Keratinocyte (primary cell): ENCODE data around the gene GFOD2. TPM values are rescaled to one million over a fixed set of nuclear protein-coding genes. Genes with fewer than 3 reads are reported as not detected.

Experiments used
- DNase-seq: peaks from one replicate; pipeline ENCODE4 v3.0.0-alpha.2; 2011; ENCODE audit warnings: low read depth, missing footprints, low spot score
- FAIRE-seq: peaks from 2 replicates; lab custom pipeline; 2011; peaks lifted over from hg19 to GRCh38; lab: Jason Lieb, UNC
- H2AFZ ChIP-seq: 2 replicates; pipeline ENCODE4 v1.6.0; 2012; ENCODE audit warnings: low read length, control low read depth, inconsistent platforms; ENCODE audit not compliant: control insufficient read depth
- H3K27ac ChIP-seq: 2 replicates; pipeline ENCODE4 v1.5.1; 2011; ENCODE audit warnings: low read length; ENCODE audit not compliant: control insufficient read depth, insufficient read depth
- H3K27me3 ChIP-seq: 3 replicates; pipeline ENCODE4 v1.6.0; 2011; ENCODE audit warnings: low read length; ENCODE audit not compliant: control insufficient read depth, insufficient read depth; ENCODE audit errors: extremely low read depth
- H3K36me3 ChIP-seq, 2 experiments: 2 replicates in 1 of 2; 3 replicates in 1 of 2; pipeline ENCODE4 v1.5.1; 2011; ENCODE audit warnings: low read length in 2 of 2, mild to moderate bottlenecking in 1 of 2; ENCODE audit not compliant: control insufficient read depth in 2 of 2, insufficient read depth in 2 of 2; ENCODE audit errors: extremely low read depth in 1 of 2
- H3K4me1 ChIP-seq: 3 replicates; pipeline ENCODE4 v1.5.1; 2011; ENCODE audit warnings: low read length; ENCODE audit not compliant: control insufficient read depth, insufficient read depth; ENCODE audit errors: extremely low read depth
- H3K4me2 ChIP-seq: 3 replicates; pipeline ENCODE4 v1.6.0; 2011; ENCODE audit warnings: low read depth, low read length; ENCODE audit not compliant: control insufficient read depth, insufficient read depth; ENCODE audit errors: extremely low read depth
- H3K4me3 ChIP-seq, 3 experiments: fragments of 200-600 bp in 1 of 3; sonication (generic) in 1 of 3; 2 replicates in 2 of 3; 3 replicates in 1 of 3; pipeline ENCODE4 v1.5.1; 2011 to 2016; ENCODE audit warnings: low read length in 3 of 3, mild to moderate bottlenecking in 3 of 3, control low read depth in 2 of 3, inconsistent platforms in 1 of 3, low read depth in 1 of 3, mixed read lengths in 1 of 3, mixed run types in 1 of 3, moderate library complexity in 1 of 3; ENCODE audit not compliant: control insufficient read depth in 2 of 3, insufficient read depth in 2 of 3; ENCODE audit errors: extremely low read depth in 1 of 3
- H3K79me2 ChIP-seq: 2 replicates; pipeline ENCODE4 v1.6.0; 2012; ENCODE audit warnings: low read length; ENCODE audit not compliant: control insufficient read depth, insufficient read depth
- H3K9ac ChIP-seq: 3 replicates; pipeline ENCODE4 v1.6.0; 2011; ENCODE audit warnings: low read length; ENCODE audit not compliant: control insufficient read depth, insufficient read depth; ENCODE audit errors: extremely low read depth
- H3K9me1 ChIP-seq: 3 replicates; pipeline ENCODE4 v1.6.0; 2011; ENCODE audit warnings: low read length; ENCODE audit not compliant: control insufficient read depth, insufficient read depth; ENCODE audit errors: extremely low read depth
- H3K9me3 ChIP-seq: 2 replicates; pipeline ENCODE4 v1.5.1; 2012; ENCODE audit warnings: low read depth, low read length; ENCODE audit not compliant: control insufficient read depth
- H4K20me1 ChIP-seq: 3 replicates; pipeline ENCODE4 v1.6.0; 2011; ENCODE audit warnings: low read length; ENCODE audit not compliant: control insufficient read depth, insufficient read depth; ENCODE audit errors: extremely low read depth
- CTCF ChIP-seq, 3 experiments: IDR thresholded peaks in 1 of 3; conservative IDR thresholded peaks in 1 of 3; optimal IDR thresholded peaks in 1 of 3; 2 replicates in 2 of 3; 3 replicates in 1 of 3; pipeline versions ENCODE3 to v1.5.1; 2011; ENCODE audit warnings: low read length in 3 of 3, mild to moderate bottlenecking in 3 of 3, moderate library complexity in 2 of 3, control low read depth in 1 of 3, inconsistent platforms in 1 of 3; ENCODE audit not compliant: insufficient read depth in 2 of 3; ENCODE audit errors: extremely low read depth in 1 of 3
- EZH2 ChIP-seq: IDR thresholded peaks from one replicate; pipeline ENCODE4 v1.6.1; 2012; ENCODE audit warnings: inconsistent platforms, mild to moderate bottlenecking, low read length, moderate library complexity
- dilution Hi-C: fragments of 300-500 bp; cut with MboI; formaldehyde crosslinking; loops from one replicate; pipeline ENCODE4 v1.7.0; 2020; ENCODE audit warnings: low sequenced_read_pairs; ENCODE audit not compliant: extremely low pct_ligation_motif_present
- polyA plus RNA-seq, 5 experiments: library from polyadenylated mRNA; depleted of rRNA in 3 of 5; stranded (reverse) in 3 of 5; stranded (forward) in 1 of 5; unstranded in 1 of 5; fragments of >200 nt; gene quantifications; 1 replicate in 1 of 5; 2 replicates in 3 of 5; 3 replicates in 1 of 5; pipeline versions ENCODE4 v1.2.1 to v1.2.3, GENCODE V29; 2011 to 2012; ENCODE audit warnings: missing spikeins in 2 of 5, low read depth in 1 of 5, low replicate concordance in 1 of 5

Gene GFOD2
- polyA plus RNA-seq, 1 donor (not counting 4 experiments of a cell fraction or from before 2014, with no cell fraction given): 13.2 TPM

DNA sequence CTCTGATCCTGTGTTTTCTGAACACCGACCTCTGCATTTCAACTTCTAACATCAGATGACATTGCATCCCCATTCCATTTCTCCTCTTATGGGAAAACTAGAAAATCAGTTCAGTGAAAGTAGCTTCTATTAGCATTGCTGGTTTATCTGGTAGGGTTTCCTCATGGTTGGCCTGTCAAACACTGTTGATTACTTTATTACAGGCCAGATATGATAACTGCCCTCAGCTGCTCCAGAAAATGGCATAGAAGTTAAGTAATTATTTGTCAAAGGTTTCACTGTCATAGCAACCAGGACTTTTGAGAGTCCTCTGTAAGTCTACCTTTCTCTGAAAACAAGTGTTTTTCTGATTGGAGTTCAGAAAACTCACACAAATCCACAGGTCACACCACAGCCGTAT is 3.0 kb downstream of the GFOD2 start:
- dilution Hi-C loops: no loop called here
- H3K79me2 ChIP-seq: peaks cover 65% of the 10 kb centered on the region
- TF ChIP-seq CTCF (optimal IDR thresholded peaks at IDR 0.05 in 1 of 3, IDR thresholded peaks at IDR 0.05 in 1 of 3, conservative IDR thresholded peaks at IDR 0.05 in 1 of 3; ENCODE audit: extremely low read depth in 1 of 3, insufficient read depth in 2 of 3, low read length in 3 of 3) (no peak), EZH2 (no peak)

GRCh38 chr16:67714522-67714921 is 4.6 kb downstream of the GFOD2 start:
- Histone ChIP-seq H3K9me1 (no peaks in the 10 kb centered on the region), H3K4me2 (no peak overlapping the region), H3K27ac (no peak overlapping the region), H3K9ac (no peak overlapping the region), H3K4me3 (no peak overlapping the region), H3K36me3 (peaks cover 0 to 3% of the 10 kb centered on the region in 2 experiments), H2AFZ (no peak overlapping the region), H4K20me1 (no peaks in the 10 kb centered on the region), H3K4me1 (peaks cover 9% of the 10 kb centered on the region), H3K79me2 (peaks cover 76% of the 10 kb centered on the region), H3K27me3 (no peaks in the 10 kb centered on the region), H3K9me3 (no peaks in the 10 kb centered on the region)
- TF ChIP-seq CTCF (optimal IDR thresholded peaks at IDR 0.05 in 1 of 3, IDR thresholded peaks at IDR 0.05 in 1 of 3, conservative IDR thresholded peaks at IDR 0.05 in 1 of 3; ENCODE audit: extremely low read depth in 1 of 3, insufficient read depth in 2 of 3, low read length in 3 of 3) (no peak), EZH2 (no peak)
- FAIRE-seq (no peak), DNase-seq (no peak)
- dilution Hi-C loops: no loop called here

More for the DNA sequence above, 3.0 kb downstream of the GFOD2 start:
- Histone ChIP-seq H4K20me1 (no peaks in the 10 kb centered on the region), H3K4me3 (no peak overlapping the region), H3K9me3 (no peaks in the 10 kb centered on the region), H3K27ac (no peak overlapping the region), H3K9ac (no peak overlapping the region), H3K4me2 (no peak overlapping the region), H2AFZ (no peak overlapping the region), H3K36me3 (peaks cover 0 to 2% of the 10 kb centered on the region in 2 experiments), H3K4me1 (peaks cover 12% of the 10 kb centered on the region), H3K9me1 (no peaks in the 10 kb centered on the region), H3K27me3 (no peaks in the 10 kb centered on the region)
- no peak for FAIRE-seq
- no peak for DNase-seq
